Caco-2 (cell line): ENCODE measurements around the gene CLIC3. TPM values are rescaled to one million over a fixed set of nuclear protein-coding genes. Genes with fewer than 3 reads are reported as not detected.

Experiments
- BruUV-seq: library from RNA; stranded (reverse); fragments of 400-500 nt; replicated peaks from 2 replicates; lab custom pipeline; 2021; lab: Mats Ljungman, UMichigan
- CTCF ChIA-PET: fragments of 300-600 bp; sonication (Branson Sonifier 250); formaldehyde crosslinking; loops from one replicate; lab custom pipeline; 2022; ENCODE audit warnings: antibody characterized with exemption; lab: Charles Lee
- POLR2A ChIA-PET: fragments of 300-600 bp; sonication (Branson Sonifier 250); formaldehyde crosslinking; loops from one replicate; lab custom pipeline; 2022; ENCODE audit warnings: antibody characterized with exemption; lab: Charles Lee
- DNase-seq, 2 experiments: peaks; one replicate each; pipeline versions ENCODE4 v3.0.0 to v3.0.0-alpha.2; 2020 to 2022
- H3K27me3 ChIP-seq: replicated peaks from 2 replicates; pipeline ENCODE4 v1.6.0; 2011; ENCODE audit warnings: low read length; ENCODE audit not compliant: control insufficient read depth, insufficient read depth
- H3K36me3 ChIP-seq: 2 replicates; pipeline ENCODE4 v1.5.1; 2011; ENCODE audit warnings: low read length; ENCODE audit not compliant: control insufficient read depth, insufficient read depth
- H3K4me1 ChIP-seq: fragments of 250-450 bp; sonication (Bioruptor Pico); 2 replicates; pipeline ENCODE4 v1.5.1; 2020; ENCODE audit warnings: mild to moderate bottlenecking
- H3K4me3 ChIP-seq: 2 replicates; pipeline ENCODE4 v1.5.1; 2011; ENCODE audit warnings: low read depth, mild to moderate bottlenecking, control low read depth, low read length
- H3K9me3 ChIP-seq: fragments of 250-450 bp; sonication (Bioruptor Pico); 2 replicates; pipeline ENCODE4 v1.5.1; 2020; ENCODE audit warnings: mild to moderate bottlenecking, moderate library complexity
- H3K27ac Mint-ChIP-seq: one replicate; pipeline ENCODE4 v1.8.0; 2022; ENCODE audit warnings: mixed read lengths; ENCODE audit not compliant: unreplicated experiment
- H3K27me3 Mint-ChIP-seq: one replicate; pipeline ENCODE4 v1.8.0; 2022; ENCODE audit warnings: mixed read lengths; ENCODE audit not compliant: insufficient read depth, unreplicated experiment
- H3K36me3 Mint-ChIP-seq: one replicate; pipeline ENCODE4 v1.8.0; 2022; ENCODE audit warnings: mild to moderate bottlenecking, mixed read lengths; ENCODE audit not compliant: insufficient read depth, unreplicated experiment
- H3K4me1 Mint-ChIP-seq: one replicate; pipeline ENCODE4 v1.8.0; 2022; ENCODE audit warnings: low read depth, mixed read lengths; ENCODE audit not compliant: unreplicated experiment
- H3K4me3 Mint-ChIP-seq: one replicate; pipeline ENCODE4 v1.8.0; 2022; ENCODE audit warnings: mild to moderate bottlenecking, moderate library complexity, mixed read lengths; ENCODE audit not compliant: unreplicated experiment
- H3K9me3 Mint-ChIP-seq: one replicate; pipeline ENCODE4 v1.8.0; 2022; ENCODE audit warnings: mixed read lengths; ENCODE audit not compliant: unreplicated experiment
- CTCF ChIP-seq, 2 experiments: fragments of 200-600 bp in 1 of 2; IDR thresholded peaks; 1 replicate in 1 of 2; 2 replicates in 1 of 2; pipeline versions ENCODE4 v1.5.1 to v1.8.0; 2011 to 2022; ENCODE audit warnings: antibody characterized with exemption in 1 of 2, control low read depth in 1 of 2, inconsistent platforms in 1 of 2, low read depth in 1 of 2, low read length in 1 of 2, mild to moderate bottlenecking in 1 of 2, moderate library complexity in 1 of 2; ENCODE audit not compliant: insufficient read depth in 1 of 2, severe bottlenecking in 1 of 2, unreplicated experiment in 1 of 2
- intact Hi-C: fragments of 100-400 bp; cut with micrococcal nuclease; formaldehyde crosslinking; loops from one replicate; pipeline ENCODE4 v1.10.0; 2022; ENCODE audit not compliant: unreplicated experiment
- total RNA-seq: library from RNA; stranded (reverse); gene quantifications from 2 replicates; pipeline ENCODE4 v1.2.3, GENCODE V29; 2022

Gene CLIC3
- total RNA-seq, 1 experiment from 2014 or later = 4.7 TPM

- DNase-seq = no peak
- H3K27me3 ChIP-seq = no peaks in the 10 kb centered on the region
- Mint-ChIP-seq H3K4me3 (no peak within 1 kb of the TSS), H3K27ac (no peak within 1 kb of the TSS), H3K9me3 (peaks cover 7% of the 10 kb centered on the region), H3K27me3 (no peaks in the 10 kb centered on the region), H3K36me3 (peaks cover 12% of the 10 kb centered on the region), H3K4me1 (no peaks in the 10 kb centered on the region)
- TF ChIP-seq CTCF (IDR thresholded peaks at IDR 0.05; ENCODE audit: insufficient read depth in 1 of 2, low read depth in 1 of 2, low read length in 1 of 2, severe bottlenecking in 1 of 2, unreplicated experiment in 1 of 2) = no peak
- POLR2A ChIA-PET = no interaction called here
- no peak within 1 kb of the TSS for H3K4me3 ChIP-seq
- H3K9me3 ChIP-seq = no peaks in the 10 kb centered on the region
- no peaks in the 10 kb centered on the region; the same call in 1 of the 2 replicates for H3K36me3 ChIP-seq
- CTCF ChIA-PET = interaction anchor here (0.6 to 1.2 kb wide), 2 partner anchors 22 to 77 kb away, joined by 3 to 5 read pairs; no protein-coding TSS in a partner anchor
- H3K4me1 ChIP-seq = peaks cover 27% of the 10 kb centered on the region
- BruUV-seq = no TSS peak
- intact Hi-C loops = no loop called here
Measured at GRCh38 chr9:136951541-136952320, 44.6 kb downstream of the CLIC3 start, which contains the start of gene LCN12. Gene LCN12 (plus strand): TSS chr9:136952273. CDS start chr9:136952328, 55 bp downstream.

GRCh38 chr9:136950656-136951276, 45.6 kb downstream of the CLIC3 start:
- Mint-ChIP-seq H3K36me3 (peaks cover 12% of the 10 kb centered on the region), H3K9me3 (no peaks in the 10 kb centered on the region), H3K27me3 (no peaks in the 10 kb centered on the region), H3K4me1 (no peaks in the 10 kb centered on the region), H3K27ac (peak overlapping the region; percentile 94), H3K4me3 (peak overlapping the region; percentile 76)
- Histone ChIP-seq H3K9me3 (no peaks in the 10 kb centered on the region), H3K4me1 (peaks cover 34% of the 10 kb centered on the region), H3K4me3 (peak overlapping the region; percentile 60), H3K36me3 (no peaks in the 10 kb centered on the region; the same call in 1 of the 2 replicates), H3K27me3 (no peaks in the 10 kb centered on the region)
- ChIA-PET CTCF (interaction anchor here (0.6 to 1.2 kb wide), 2 partner anchors 23 to 78 kb away, joined by 3 to 5 read pairs; no protein-coding TSS in a partner anchor), POLR2A (no interaction called here)
- intact Hi-C loops = no loop called here
- TF ChIP-seq CTCF (IDR thresholded peaks at IDR 0.05; ENCODE audit: insufficient read depth in 1 of 2, low read depth in 1 of 2, low read length in 1 of 2, severe bottlenecking in 1 of 2, unreplicated experiment in 1 of 2) = no peak
- no TSS peak for BruUV-seq
- DNase-seq = no peak
